Measurements from ENCODE around the gene OSBPL5.

OSBPL5 gene

DNA sequence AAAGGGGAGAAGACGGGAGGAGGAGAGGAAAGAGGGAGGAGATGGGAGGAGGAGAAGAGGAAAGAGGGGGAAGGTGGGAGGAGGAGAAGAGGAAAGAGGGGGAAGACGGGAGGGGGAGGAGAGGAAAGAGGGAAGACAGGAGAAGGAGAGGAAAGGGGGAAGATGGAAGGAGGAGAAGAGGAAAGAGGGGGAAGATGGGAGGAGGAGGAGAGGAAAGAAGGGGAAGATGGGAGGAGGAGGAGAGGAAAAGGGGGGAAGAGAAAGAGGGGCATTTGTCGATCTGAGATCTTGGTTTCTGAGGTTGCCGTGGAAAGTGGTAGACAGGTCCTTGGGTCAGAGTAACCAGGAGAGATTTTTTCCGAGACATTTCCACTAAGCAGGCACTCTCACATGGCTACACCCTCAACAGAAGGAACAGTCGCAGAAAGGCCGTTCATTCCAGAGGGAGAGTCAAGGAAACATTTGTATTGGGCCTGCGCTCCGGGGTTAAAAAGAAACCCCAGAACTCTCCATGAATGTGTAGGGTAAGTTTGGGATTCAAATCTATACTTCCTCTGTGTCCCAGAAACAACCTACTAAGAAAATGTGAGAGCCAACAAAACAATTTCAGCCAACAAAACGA, 68.1 kb downstream of the OSBPL5 start:
- DNase-seq (ENCODE audit: low spot score), result no peak

DNA sequence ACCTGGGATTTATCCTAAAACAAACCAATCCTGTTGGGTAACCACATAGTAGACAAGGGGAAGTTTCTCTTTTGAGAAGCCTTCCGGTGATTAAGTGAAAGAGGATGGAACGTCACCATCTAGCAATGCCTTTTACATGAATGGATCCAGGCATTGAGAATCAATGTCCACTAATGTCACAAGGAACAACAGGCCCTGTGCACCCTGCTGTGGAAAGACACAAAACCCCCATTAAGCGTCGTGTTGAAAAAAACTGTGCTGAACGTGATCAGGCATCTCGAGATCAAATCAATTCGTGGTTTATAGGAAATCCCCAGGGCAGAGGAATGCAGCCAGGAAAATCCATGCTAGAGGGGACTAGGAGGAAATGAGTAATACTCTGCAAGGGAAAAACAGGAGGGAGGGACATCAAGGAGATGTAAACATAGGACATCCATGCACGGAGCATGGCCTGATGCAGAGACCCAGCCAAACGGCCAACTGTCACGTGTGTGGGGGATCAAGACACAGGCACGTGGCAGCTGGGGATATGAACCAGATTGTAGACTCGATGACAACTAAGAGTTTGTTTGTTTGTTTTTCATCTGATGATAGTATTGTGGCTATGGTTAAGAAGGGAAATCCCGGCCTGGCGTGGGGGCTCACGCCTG, 69.3 kb downstream of the OSBPL5 start:
- no peak for DNase-seq (ENCODE audit: low spot score)

DNA sequence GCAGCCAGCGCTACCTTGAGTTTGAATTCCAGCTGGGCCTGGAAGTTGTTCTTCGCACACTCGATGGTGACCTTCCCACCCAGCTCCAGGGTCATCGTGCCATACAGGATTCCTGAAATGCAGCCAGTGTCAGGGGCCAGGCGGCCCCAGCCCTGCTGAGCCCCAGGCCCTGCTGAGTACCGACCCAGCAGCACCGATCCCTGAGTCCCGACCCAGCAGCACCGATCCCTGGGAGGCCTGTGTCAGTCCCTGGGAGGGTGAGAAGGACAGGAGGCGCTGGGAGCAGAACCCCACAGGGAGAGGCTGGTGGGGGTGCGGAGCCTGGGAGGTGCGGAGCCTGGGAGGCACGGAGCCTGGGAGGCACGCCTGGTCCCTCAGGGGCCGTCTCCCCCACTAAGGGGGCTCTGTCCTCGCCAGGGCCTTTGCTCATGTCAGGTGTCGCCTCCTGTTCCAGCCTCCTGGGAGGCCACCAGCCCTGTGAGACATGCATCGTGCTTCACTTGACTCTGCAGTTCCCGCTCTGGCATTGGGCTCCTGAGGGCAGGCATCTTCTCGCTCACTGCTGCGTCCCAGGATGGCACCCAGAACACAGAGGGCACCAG, 70.8 kb downstream of the OSBPL5 start:
- DNase-seq (ENCODE audit: low spot score), result no peak

GRCh38 chr11:3093281-3094191, 71.6 kb downstream of the OSBPL5 start:
- no peak for DNase-seq (ENCODE audit: low spot score)

DNA sequence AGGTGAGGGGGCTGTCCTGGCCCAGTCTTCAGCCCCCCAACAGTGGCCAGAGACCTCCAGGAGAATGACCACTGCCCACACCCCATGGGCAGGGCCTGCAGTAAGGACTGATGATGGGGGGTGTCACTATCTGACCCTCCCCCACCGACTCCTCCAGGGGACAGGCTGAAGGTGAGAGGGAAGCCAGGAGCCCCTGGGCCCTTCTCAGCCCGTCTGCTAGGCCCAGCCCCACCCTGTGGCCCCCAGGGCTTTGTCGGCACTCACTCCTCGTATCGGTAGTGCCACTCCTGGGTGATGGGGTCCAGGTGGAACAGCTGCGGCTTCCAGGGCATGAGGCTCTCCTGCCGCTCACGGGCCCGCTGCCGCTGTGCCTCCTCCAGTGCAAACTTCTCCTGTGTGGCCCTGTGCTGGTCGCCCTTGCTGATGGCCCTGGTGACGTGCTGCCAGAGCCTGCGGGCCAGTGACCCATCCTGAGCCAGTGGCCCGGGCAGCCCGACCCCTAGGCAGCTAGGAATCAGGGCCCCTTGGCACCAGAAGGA, 72.4 kb downstream of the OSBPL5 start:
- no peak for DNase-seq (ENCODE audit: low spot score)

DNA sequence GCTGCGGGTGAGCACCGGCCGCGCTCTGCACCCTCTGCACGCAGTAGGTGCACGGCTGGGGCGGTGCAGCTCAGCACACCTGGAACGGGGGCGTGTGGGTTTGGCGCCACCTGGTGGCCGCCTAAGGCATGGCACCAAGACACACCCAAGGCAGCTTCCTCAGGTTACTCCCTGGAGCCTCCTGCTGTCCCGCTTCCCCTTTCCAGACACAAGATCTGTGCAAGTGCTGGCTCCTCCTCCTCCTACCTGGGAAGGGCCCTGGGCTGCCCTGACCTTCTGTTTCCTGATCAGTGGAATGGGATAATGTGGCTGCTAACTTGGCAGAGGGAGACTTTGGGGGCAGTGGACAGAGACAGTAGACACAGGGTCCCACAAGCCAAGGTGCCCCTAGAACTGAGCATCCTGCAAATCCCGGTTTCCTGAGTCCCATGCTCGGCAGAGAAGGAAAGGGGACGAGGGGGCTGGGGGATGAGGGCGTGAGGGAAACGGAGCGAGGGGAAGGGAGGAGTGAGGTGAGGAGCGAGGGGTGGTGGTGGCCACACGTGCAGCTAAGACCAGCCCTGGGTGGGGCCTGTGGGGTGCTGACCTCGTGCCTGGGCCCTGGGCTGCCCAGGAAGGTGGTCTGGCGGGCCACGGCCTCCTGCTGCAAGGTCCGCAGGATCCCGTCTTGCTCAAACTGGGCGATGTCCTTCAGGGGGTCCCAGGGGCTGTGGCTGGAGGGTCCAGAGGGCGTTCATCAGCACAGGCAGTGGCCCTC, 73.1 kb downstream of the OSBPL5 start:
- no peak for DNase-seq (ENCODE audit: low spot score)

DNA sequence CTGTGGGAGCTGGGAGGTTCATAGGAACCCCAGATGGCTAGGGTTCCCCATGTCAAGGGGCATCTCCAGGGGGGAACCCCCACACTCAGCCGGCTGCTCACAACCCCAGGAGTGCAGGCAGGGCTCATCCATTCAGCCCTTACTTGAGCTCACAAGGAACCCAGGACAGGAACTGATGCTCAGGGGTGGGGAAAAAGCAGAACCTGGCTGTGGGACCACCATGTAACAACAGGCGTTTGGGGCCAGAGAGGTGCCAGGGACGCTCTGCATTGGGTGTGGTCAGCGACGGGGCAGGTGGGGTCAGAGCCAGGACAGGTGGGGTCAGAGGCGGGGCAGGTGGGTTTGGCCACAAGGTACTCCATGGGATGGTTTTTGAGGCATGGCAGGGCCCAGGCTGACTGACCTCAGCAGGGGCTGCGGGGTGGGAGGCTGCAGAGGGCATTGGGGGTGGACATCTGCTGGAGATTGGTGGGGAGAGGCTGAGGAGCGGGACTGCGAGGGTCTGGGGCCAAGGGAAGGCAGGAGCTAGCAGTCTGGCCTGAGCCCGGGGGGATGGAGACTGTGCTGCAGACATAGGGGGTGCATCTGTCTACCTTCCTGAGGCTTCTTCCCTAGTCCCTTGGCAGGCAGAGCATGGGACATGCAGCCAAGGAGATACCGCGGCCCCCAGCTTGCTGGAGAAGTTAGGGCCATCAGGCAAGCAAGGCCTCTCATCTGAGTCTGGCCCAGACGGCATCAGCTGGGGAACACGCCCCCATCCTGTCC, 73.8 kb downstream of the OSBPL5 start:
- DNase-seq (ENCODE audit: low spot score), result no peak

GRCh38 chr11:3090096-3090901, 74.8 kb downstream of the OSBPL5 start:
- no peak for DNase-seq (ENCODE audit: low spot score)

DNA sequence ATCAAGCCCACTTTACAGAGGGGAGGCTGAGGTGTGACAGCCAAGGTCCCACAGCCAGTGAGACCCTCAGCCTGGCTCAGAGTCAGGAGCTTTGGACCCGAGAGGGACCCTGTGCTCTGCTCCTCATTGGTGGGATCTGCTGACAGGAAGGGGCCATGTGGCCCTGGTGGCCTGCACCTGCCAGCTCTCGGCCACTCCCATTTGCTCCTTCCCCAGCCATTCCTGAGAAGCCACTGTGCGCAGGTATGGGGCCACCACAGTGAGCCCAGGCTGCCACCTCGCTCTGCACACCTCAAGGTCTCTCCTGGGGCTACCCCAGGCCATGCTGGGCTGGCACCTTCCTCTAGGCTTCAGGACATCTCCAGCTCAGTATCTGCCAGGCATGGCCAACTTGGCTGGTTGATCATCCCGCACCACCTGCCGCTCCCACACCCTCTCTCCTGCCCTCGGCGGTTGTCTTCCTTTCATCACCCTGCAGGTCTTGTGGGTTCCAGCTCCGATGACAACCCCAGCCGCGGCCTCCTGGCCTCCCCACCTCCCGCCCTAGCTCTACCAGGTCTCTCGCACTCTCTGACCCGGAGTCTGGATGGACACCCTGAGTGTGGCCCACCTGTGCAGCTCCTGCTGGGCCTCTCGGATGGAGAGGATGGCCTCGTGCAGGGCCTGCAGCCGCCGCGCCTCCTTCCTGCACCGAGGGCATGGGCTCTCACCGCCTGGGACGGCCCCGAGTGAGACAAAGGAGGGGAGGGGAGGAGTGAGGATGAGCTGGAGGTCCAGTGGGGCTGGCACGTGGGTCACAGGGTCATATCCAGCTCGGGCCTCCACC, 75.7 kb downstream of the OSBPL5 start:
- DNase-seq (ENCODE audit: low spot score), result no peak

DNA sequence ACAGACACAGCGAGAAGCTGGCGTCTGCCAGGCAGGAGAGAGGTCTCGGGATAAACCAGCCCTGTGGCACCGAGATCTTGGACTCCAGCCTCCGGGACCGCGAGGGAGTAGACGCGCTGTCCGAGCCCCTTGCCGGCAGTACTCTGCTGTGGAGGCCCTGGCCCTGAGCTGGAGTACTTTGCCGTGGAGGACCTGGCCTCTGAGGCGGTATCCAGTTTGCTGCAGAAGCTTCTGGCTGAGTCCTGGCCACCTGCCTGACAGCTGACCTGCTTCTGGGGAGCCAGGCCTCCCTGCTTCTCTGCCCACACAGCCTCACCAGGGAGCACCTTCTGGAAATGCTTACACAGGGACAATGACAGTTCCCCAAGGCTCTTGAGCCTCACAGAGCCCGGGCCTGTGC, 76.3 kb downstream of the OSBPL5 start:
- DNase-seq (ENCODE audit: low spot score), result no peak

DNA sequence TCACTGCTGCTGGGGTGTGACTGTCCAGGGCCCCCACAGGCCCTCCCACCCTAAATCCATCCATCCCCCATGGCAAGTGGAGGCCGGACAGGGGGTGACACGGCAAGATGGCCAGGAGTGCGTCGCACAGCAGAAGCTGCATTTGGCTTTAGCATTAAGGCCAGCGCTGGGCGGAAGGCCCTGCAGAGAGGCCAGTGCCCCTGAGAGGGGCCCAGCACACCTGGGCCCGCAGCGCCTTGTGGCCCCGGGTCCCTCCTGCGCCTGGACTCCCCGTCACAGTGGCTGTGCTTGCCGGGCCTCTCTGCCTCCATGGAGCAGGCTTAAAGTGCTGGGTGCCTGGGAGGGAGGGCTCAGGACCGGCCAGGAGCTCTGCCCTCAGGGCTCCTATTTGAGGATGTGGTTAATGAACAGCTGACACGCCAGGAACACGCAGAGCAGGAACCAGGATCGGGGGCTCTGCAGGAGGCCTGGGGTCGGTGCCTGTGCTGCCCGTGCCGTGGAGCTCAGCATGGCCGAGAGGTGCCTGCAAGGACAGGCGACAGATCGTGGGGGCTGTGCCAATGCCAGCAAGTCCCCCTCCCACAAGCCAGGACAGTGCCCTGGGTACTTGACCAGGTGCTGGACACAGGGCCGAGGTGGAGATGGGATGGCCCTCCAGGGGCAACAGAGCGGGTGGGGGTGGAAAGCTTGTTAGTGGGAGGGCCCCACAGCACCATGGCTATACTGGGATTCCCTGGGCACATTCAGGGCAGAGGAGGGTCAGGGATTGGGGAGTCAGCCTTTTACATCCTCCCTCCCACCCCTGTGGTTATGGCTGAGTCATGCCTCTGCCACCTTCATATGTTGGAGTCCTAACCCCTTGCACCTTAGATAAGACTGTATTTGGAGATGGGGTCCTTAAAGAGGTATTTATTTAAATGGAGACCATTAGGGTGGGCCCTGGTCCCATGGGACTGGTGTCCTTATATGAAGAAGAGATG, 77.0 kb downstream of the OSBPL5 start:
- no peak for DNase-seq (ENCODE audit: low spot score)

GRCh38 chr11:3087373-3087772, 77.7 kb downstream of the OSBPL5 start:
- DNase-seq (ENCODE audit: low spot score), result no peak

GRCh38 chr11:3086671-3087150, 78.4 kb downstream of the OSBPL5 start:
- no peak for DNase-seq (ENCODE audit: low spot score)

DNA sequence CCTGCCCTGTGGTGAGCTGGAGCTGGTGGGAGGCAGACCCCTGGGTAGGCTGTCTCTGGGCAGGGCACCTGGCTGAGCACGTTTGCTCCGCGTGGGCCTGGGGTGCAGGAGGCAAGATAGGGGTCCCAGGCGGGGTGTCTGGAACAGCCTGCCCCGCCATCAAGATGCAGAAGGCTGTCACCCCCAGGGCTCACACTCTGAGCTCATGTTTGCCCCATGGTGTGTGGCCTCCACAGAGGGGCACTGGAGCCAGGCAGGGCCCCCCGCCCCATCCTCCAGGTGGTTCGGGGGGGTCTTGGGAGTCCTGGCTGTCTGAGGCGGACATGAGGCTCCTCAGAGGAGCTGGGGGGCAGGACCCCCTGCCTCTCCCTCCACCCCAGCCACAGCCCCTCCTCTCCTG, 79.0 kb downstream of the OSBPL5 start:
- DNase-seq (ENCODE audit: low spot score), result no peak

- no peak for DNase-seq (ENCODE audit: low spot score)
Measured at GRCh38 chr11:3085052-3085451, 80.1 kb downstream of the OSBPL5 start.

DNA sequence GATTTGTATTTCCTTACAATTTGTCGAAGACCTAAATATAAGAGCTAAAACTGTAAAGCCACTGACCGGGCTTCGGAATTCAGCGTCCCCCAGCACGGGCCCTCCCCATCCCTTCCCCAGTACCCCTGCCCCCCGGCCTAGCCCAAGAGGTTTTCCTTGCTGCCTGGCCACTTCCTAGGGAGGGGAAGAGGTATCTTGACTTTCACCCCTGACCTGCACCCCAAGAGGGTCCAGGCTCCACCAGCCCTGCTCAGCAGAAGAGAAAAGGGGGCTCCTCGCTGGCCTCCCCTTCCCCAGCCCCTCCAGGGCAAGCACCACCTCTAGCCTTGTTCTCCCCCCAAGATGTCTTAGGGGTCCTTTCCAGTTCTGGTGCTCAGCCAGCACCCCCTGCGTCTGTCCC, 81.8 kb downstream of the OSBPL5 start:
- DNase-seq (ENCODE audit: low spot score), result no peak

DNA sequence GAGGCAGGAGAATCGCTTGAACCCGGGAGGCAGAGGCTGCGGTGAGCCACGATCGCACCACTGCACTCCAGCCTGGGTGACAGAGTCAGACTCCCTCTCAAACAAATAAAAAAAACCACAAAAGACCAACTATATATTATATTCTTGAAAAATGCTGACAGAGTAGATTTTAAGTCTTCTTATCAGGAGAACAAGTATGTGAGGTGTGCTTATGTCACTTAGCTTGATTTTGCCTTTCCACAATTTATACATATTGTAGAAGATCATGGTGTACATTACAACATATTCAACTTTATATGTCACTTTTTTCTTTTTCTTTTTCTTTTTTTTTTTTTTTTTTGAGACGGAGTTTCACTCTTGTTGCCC, 83.7 kb downstream of the OSBPL5 start:
- DNase-seq (ENCODE audit: low spot score), result no peak
